ENCODE results near the gene UQCR11. TPM values are rescaled to one million over a fixed set of nuclear protein-coding genes. Genes with fewer than 3 reads are reported as not detected.

Gene UQCR11
- total RNA-seq, 3 donors from 2014 or later (not counting 1 experiment from before 2014, with no cell fraction given), result 91.2 to 142 (median 99.1) TPM

DNA sequence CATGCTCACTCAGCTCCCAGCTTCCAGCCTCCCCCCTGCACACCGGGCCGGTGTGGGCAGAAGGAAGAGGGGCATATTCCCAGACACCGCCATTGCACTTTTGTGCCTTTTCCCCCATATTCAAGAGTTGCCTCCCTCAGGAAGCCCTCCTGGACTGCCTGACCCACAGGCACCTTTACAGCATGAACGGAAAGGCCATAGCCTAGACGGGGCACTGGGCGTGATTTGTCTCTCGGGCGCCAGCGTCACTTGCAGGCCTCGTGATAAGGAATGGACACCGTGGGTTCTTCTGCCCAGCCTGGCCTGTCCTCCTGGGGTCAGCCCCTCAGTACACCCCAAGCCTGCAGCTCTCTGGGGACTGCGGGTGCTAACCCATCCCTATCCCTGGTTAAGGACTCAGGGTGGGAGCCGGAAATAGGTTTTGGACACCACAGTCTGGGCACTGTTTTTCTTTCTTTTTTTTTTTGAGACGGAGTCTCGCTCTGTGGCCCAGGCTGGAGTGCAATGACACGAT lies 933 bp upstream of the UQCR11 start:
- Histone ChIP-seq H3K36me3 (ENCODE audit: control insufficient read depth, insufficient read depth, low read length) (peaks cover 5% of the 10 kb centered on the region), H3K4me1 (ENCODE audit: control insufficient read depth, insufficient read depth, low read length) (peaks cover 66% of the 10 kb centered on the region), H3K27ac (ENCODE audit: low read length) (peak overlapping the region; percentile 88), H3K27me3 (ENCODE audit: control insufficient read depth, insufficient read depth, low read length) (no peaks in the 10 kb centered on the region), H3K4me3 (ENCODE audit: low read length) (peak overlapping the region; percentile 95), H3K9me3 (ENCODE audit: control insufficient read depth, insufficient read depth, low read length) (no peaks in the 10 kb centered on the region)
- ATAC-seq (peak in 1 of 3 donors; percentile 2), DNase-seq (no peak)
- Mint-ChIP-seq H3K27ac (peak overlapping the region; percentile 97 to 98), H3K4me3 (peak overlapping the region; percentile 97), H3K4me1 (peaks cover 30 to 40% of the 10 kb centered on the region in 2 donors), H3K27me3 (ENCODE audit: low read depth in 2 of 2) (no peaks in the 10 kb centered on the region), H3K9me3 (no peaks in the 10 kb centered on the region), H3K36me3 (no peaks in the 10 kb centered on the region)
- TF ChIP-seq, protein P1, sequence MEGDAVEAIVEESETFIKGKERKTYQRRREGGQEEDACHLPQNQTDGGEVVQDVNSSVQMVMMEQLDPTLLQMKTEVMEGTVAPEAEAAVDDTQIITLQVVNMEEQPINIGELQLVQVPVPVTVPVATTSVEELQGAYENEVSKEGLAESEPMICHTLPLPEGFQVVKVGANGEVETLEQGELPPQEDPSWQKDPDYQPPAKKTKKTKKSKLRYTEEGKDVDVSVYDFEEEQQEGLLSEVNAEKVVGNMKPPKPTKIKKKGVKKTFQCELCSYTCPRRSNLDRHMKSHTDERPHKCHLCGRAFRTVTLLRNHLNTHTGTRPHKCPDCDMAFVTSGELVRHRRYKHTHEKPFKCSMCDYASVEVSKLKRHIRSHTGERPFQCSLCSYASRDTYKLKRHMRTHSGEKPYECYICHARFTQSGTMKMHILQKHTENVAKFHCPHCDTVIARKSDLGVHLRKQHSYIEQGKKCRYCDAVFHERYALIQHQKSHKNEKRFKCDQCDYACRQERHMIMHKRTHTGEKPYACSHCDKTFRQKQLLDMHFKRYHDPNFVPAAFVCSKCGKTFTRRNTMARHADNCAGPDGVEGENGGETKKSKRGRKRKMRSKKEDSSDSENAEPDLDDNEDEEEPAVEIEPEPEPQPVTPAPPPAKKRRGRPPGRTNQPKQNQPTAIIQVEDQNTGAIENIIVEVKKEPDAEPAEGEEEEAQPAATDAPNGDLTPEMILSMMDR (IDR thresholded peaks at IDR 0.05), result no peak
- WGBS (ENCODE audit: insufficient coverage), result 23% methylated on average over 16 of the region's 16 CpGs
- intact Hi-C loops (cut with micrococcal nuclease), result loop anchor here (5.0 to 10.0 kb wide), 2 partner anchors 66 to 201 kb away; partner anchors contain the start of genes DAZAP1 and GAMT

DNA sequence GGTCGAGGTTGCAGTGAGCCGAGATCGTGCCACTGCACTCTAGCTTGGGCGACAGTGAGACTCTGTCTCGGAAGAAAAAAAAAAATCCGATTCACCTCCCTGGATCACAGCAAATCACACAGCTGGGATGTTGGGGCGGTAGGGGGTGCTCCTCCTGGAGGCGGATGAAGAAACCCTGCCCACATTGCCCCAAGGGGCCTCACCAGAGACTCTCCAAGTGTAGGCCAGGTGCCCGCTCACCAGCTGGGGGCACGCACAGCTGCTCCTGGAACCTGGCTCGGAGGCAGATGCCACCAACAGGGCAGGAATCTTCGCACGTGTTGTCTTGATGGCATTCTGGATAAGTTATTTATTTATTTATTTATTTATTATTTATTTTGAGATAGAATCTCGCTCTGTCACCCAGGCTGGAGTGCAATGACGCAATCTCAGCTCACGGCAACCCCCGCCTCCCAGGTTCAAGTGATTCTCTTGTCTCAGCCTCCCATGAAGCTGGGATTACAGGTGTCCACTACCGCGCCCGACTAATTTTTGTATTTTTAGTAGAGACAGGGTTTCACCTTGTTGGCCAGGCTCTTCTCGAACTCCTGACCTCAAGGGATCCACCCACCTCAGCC lies 3.1 kb downstream of the UQCR11 start:
- intact Hi-C loops (cut with micrococcal nuclease), result loop anchor here (10.0 kb wide), 1 partner anchor 197 kb away; the partner anchor contains the start of genes DAZAP1 and GAMT
- ATAC-seq (no peak), DNase-seq (no peak)
- Mint-ChIP-seq H3K27ac (no peak overlapping the region), H3K9me3 (no peaks in the 10 kb centered on the region), H3K27me3 (ENCODE audit: low read depth in 2 of 2) (no peaks in the 10 kb centered on the region), H3K4me1 (peaks cover 15 to 26% of the 10 kb centered on the region in 2 donors), H3K4me3 (no peak overlapping the region), H3K36me3 (no peaks in the 10 kb centered on the region)
- Histone ChIP-seq H3K4me1 (ENCODE audit: control insufficient read depth, insufficient read depth, low read length) (peaks cover 41% of the 10 kb centered on the region), H3K36me3 (ENCODE audit: control insufficient read depth, insufficient read depth, low read length) (peaks cover 20% of the 10 kb centered on the region), H3K27ac (ENCODE audit: low read length) (no peak overlapping the region), H3K9me3 (ENCODE audit: control insufficient read depth, insufficient read depth, low read length) (no peaks in the 10 kb centered on the region), H3K27me3 (ENCODE audit: control insufficient read depth, insufficient read depth, low read length) (no peaks in the 10 kb centered on the region), H3K4me3 (ENCODE audit: low read length) (no peak overlapping the region)
- TF ChIP-seq, protein P1 (IDR thresholded peaks at IDR 0.05), result no peak
- 93% methylated on average over 19 of the region's 21 CpGs for WGBS (ENCODE audit: insufficient coverage)

DNA sequence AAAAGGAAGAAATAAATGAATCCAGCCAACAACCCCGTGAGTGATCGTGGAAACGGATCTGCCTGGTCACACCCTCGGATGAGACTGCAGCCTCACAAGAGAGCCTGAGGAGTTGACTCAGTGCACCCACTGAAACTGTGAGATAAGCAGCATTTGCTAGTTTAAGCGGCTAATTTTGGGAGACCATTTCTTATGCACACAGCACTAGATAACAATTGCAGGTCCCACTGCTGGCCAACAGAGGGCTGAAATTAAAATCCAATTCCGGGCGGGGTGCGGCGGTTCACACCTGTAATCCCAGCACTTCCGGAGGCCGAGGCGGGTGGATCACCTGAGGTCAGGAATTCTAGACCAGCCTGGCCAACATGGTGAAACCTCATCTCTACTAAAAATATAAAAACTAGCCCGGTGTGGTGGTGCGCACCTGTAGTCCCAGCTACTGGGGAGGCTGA lies 3.6 kb downstream of the UQCR11 start:
- no peaks in the 10 kb centered on the region for H3K27me3 ChIP-seq (ENCODE audit: control insufficient read depth, insufficient read depth, low read length)
- intact Hi-C loops (cut with micrococcal nuclease), result loop anchor here (10.0 kb wide), 1 partner anchor 197 kb away; the partner anchor contains the start of genes DAZAP1 and GAMT
- H3K4me3 ChIP-seq (ENCODE audit: low read length), result no peak overlapping the region
- H3K4me1 Mint-ChIP-seq, result peaks cover 15 to 24% of the 10 kb centered on the region in 2 donors
- H3K4me1 ChIP-seq (ENCODE audit: control insufficient read depth, insufficient read depth, low read length), result peaks cover 38% of the 10 kb centered on the region
- no peak for ATAC-seq
- H3K36me3 ChIP-seq (ENCODE audit: control insufficient read depth, insufficient read depth, low read length), result peaks cover 25% of the 10 kb centered on the region
- H3K9me3 ChIP-seq (ENCODE audit: control insufficient read depth, insufficient read depth, low read length), result no peaks in the 10 kb centered on the region
- WGBS (ENCODE audit: insufficient coverage), result 95% methylated on average over 14 of the region's 14 CpGs
- H3K36me3 Mint-ChIP-seq, result no peaks in the 10 kb centered on the region
- H3K27me3 Mint-ChIP-seq (ENCODE audit: low read depth in 2 of 2), result no peaks in the 10 kb centered on the region
- peak overlapping the region; percentile 25 for H3K4me3 Mint-ChIP-seq
- no peak overlapping the region for H3K27ac ChIP-seq (ENCODE audit: low read length)
- no peaks in the 10 kb centered on the region for H3K9me3 Mint-ChIP-seq
- TF ChIP-seq, protein P1 (IDR thresholded peaks at IDR 0.05), result no peak
- DNase-seq, result no peak
- no peak overlapping the region for H3K27ac Mint-ChIP-seq

Data from natural killer cell (primary cell).